HUES48 (cell line): ENCODE results near the gene TNFAIP8.

ENCODE experiments used
- H3K27ac ChIP-seq: one replicate; pipeline ENCODE4 v1.7.0; 2013; ENCODE audit warnings: low read depth, low read length, inconsistent platforms
- H3K27me3 ChIP-seq: 2 replicates; pipeline ENCODE4 v1.6.1; 2013; ENCODE audit warnings: mild to moderate bottlenecking, low read length; ENCODE audit not compliant: control insufficient read depth, insufficient read depth
- H3K36me3 ChIP-seq: 2 replicates; pipeline ENCODE4 v1.6.1; 2013; ENCODE audit warnings: low read length; ENCODE audit not compliant: control insufficient read depth, insufficient read depth
- H3K4me1 ChIP-seq: 2 replicates; pipeline ENCODE4 v1.6.1; 2013; ENCODE audit warnings: mild to moderate bottlenecking, low read length; ENCODE audit not compliant: control insufficient read depth, insufficient read depth
- H3K4me3 ChIP-seq: 2 replicates; pipeline ENCODE4 v1.5.1; 2013; ENCODE audit warnings: mild to moderate bottlenecking, low read depth, low read length
- H3K9ac ChIP-seq: 2 replicates; pipeline ENCODE4 v1.6.1; 2013; ENCODE audit warnings: mild to moderate bottlenecking, low read depth, low read length, moderate library complexity
- H3K9me3 ChIP-seq: 2 replicates; pipeline ENCODE4 v1.6.1; 2013; ENCODE audit warnings: low read length; ENCODE audit not compliant: control insufficient read depth, insufficient read depth

Gene TNFAIP8

GRCh38 chr5:119387945-119388618, 32.3 kb downstream of the TNFAIP8 start:
- Histone ChIP-seq H3K27ac (no peak overlapping the region), H3K4me3 (no peak overlapping the region), H3K9ac (no peak overlapping the region), H3K9me3 (no peaks in the 10 kb centered on the region), H3K27me3 (no peaks in the 10 kb centered on the region), H3K4me1 (peaks cover 16% of the 10 kb centered on the region), H3K36me3 (peaks cover 5% of the 10 kb centered on the region; the same call in 1 of the 2 replicates)

GRCh38 chr5:119388619-119389190, 32.9 kb downstream of the TNFAIP8 start:
- H3K9ac ChIP-seq = no peak overlapping the region
- peaks cover 16% of the 10 kb centered on the region for H3K4me1 ChIP-seq
- H3K4me3 ChIP-seq = no peak overlapping the region
- peaks cover 5% of the 10 kb centered on the region for H3K36me3 ChIP-seq
- no peak overlapping the region for H3K27ac ChIP-seq
- no peaks in the 10 kb centered on the region for H3K9me3 ChIP-seq
- H3K27me3 ChIP-seq = no peaks in the 10 kb centered on the region

- Histone ChIP-seq H3K36me3 (peaks cover 5% of the 10 kb centered on the region), H3K27ac (no peak overlapping the region), H3K9ac (no peak overlapping the region), H3K27me3 (no peaks in the 10 kb centered on the region), H3K4me1 (peaks cover 16% of the 10 kb centered on the region), H3K4me3 (no peak overlapping the region), H3K9me3 (no peaks in the 10 kb centered on the region)
These were observed 33.6 kb downstream of the TNFAIP8 start for GRCh38 chr5:119389288-119390030.

GRCh38 chr5:119390404-119390803, 34.6 kb downstream of the TNFAIP8 start:
- Histone ChIP-seq H3K27ac (no peak overlapping the region), H3K4me3 (no peak overlapping the region), H3K27me3 (no peaks in the 10 kb centered on the region), H3K9me3 (no peaks in the 10 kb centered on the region), H3K9ac (no peak overlapping the region), H3K36me3 (peaks cover 5% of the 10 kb centered on the region), H3K4me1 (peaks cover 16% of the 10 kb centered on the region)

- peaks cover 10% of the 10 kb centered on the region for H3K4me1 ChIP-seq
- no peaks in the 10 kb centered on the region for H3K9me3 ChIP-seq
- H3K4me3 ChIP-seq = no peak overlapping the region
- H3K9ac ChIP-seq = no peak overlapping the region
- H3K27me3 ChIP-seq = no peaks in the 10 kb centered on the region
- no peak overlapping the region for H3K27ac ChIP-seq
- H3K36me3 ChIP-seq = peaks cover 5% of the 10 kb centered on the region
These were observed 37.4 kb downstream of the TNFAIP8 start for GRCh38 chr5:119393201-119393691.

- peaks cover 5% of the 10 kb centered on the region for H3K36me3 ChIP-seq
- no peak overlapping the region for H3K27ac ChIP-seq
- no peak overlapping the region for H3K4me3 ChIP-seq
- no peak overlapping the region for H3K9ac ChIP-seq
- no peaks in the 10 kb centered on the region for H3K9me3 ChIP-seq
- H3K4me1 ChIP-seq = peaks cover 10% of the 10 kb centered on the region
- H3K27me3 ChIP-seq = no peaks in the 10 kb centered on the region
These were observed 37.9 kb downstream of the TNFAIP8 start for GRCh38 chr5:119393746-119394145.

- H3K27ac ChIP-seq = no peak overlapping the region
These were observed 39.4 kb downstream of the TNFAIP8 start for GRCh38 chr5:119395080-119395836.

GRCh38 chr5:119396030-119396664, 40.3 kb downstream of the TNFAIP8 start:
- no peak overlapping the region for H3K4me3 ChIP-seq
- H3K27ac ChIP-seq = no peak overlapping the region
- H3K9me3 ChIP-seq = no peaks in the 10 kb centered on the region
- no peak overlapping the region for H3K9ac ChIP-seq
- no peaks in the 10 kb centered on the region for H3K27me3 ChIP-seq
- H3K36me3 ChIP-seq = peaks cover 5% of the 10 kb centered on the region
- peaks cover 5% of the 10 kb centered on the region; the same call in 1 of the 2 replicates for H3K4me1 ChIP-seq

More at GRCh38 chr5:119395080-119395836, 39.4 kb downstream of the TNFAIP8 start:
- H3K4me3 ChIP-seq = no peak overlapping the region
- H3K4me1 ChIP-seq = no peaks in the 10 kb centered on the region
- peaks cover 5% of the 10 kb centered on the region for H3K36me3 ChIP-seq
- no peaks in the 10 kb centered on the region for H3K9me3 ChIP-seq
- no peaks in the 10 kb centered on the region for H3K27me3 ChIP-seq
- no peak overlapping the region for H3K9ac ChIP-seq

- H3K4me3 ChIP-seq = no peak overlapping the region
- no peak overlapping the region for H3K9ac ChIP-seq
- H3K9me3 ChIP-seq = no peaks in the 10 kb centered on the region
- H3K36me3 ChIP-seq = peaks cover 4% of the 10 kb centered on the region
- H3K4me1 ChIP-seq = peaks cover 14% of the 10 kb centered on the region
- H3K27me3 ChIP-seq = no peaks in the 10 kb centered on the region
- H3K27ac ChIP-seq = no peak overlapping the region
These were observed 41.9 kb downstream of the TNFAIP8 start for GRCh38 chr5:119397518-119398380.
